Measurements from ENCODE around the gene CDH22. TPM values are rescaled to one million over a fixed set of nuclear protein-coding genes. Genes with fewer than 3 reads are reported as not detected.

Gene CDH22
- total and polyA plus RNA-seq, 10 donors: not detected

DNA sequence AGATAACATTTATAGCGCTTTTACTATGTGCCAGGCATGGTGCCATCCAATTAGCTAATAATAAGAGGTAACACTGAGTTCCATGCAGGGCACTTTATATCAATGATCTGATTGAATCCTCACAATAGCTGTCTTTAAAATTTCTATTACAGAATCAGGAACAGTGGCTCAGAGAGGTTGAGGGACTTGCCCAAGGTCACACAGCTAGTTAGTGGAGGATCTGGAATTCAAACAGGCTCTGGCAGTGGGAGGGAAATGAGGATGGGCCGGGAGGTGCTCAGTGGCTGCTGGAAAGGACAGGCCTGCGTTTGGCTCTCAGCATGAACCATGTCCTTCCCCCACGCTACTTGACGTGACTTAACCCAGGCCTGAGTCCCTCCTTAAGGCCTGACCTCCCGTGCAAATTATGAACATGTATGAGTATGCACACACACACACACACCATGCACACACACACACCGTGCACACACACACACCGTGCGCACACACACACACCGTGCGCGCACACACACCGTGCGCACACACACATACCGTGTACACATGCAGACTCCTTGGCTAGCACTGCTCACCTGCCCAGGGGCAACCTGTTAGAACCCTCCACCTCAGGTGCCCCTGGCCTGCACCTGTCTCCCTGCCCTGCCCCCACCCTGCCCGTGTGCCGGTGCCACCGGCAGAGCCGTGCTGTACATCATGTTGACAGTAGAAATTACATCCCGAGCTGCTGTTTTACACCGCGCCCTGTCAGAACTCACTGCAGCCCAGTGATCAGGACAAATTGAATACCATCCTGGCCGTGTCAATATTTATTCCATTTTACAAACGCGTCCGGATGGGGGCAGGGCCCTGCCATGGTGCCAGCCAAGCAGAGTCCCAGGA, 43.7 kb downstream of the CDH22 start:
- peaks cover 0 to 69% (median 3%) of the 10 kb centered on the region in 7 donors for H3K27me3 ChIP-seq (replicated peaks in 1 of 7)
- no peaks in the 10 kb centered on the region for H3K9me3 ChIP-seq
- no peaks in the 10 kb centered on the region for H3K36me3 ChIP-seq
- intact Hi-C loops (cut with DNase I; ENCODE audit: low total_unique reads): no loop called here
- no peaks in the 10 kb centered on the region for H3K4me1 ChIP-seq
- WGBS, 5 donors: 79 to 88% (median 87%) methylated on average over 26 of the region's 26 CpGs
- no peak overlapping the region for H3K4me3 ChIP-seq
- TF ChIP-seq POLR2A (IDR thresholded peaks at IDR 0.05) (no peak), POLR2AphosphoS5 (IDR thresholded peaks at IDR 0.05) (no peak), CTCF (IDR thresholded peaks at IDR 0.05 in 8 of 11, conservative IDR thresholded peaks at IDR 0.05 in 3 of 11) (no peak)
- no peak for DNase-seq
- no peak overlapping the region for H3K27ac ChIP-seq

DNA sequence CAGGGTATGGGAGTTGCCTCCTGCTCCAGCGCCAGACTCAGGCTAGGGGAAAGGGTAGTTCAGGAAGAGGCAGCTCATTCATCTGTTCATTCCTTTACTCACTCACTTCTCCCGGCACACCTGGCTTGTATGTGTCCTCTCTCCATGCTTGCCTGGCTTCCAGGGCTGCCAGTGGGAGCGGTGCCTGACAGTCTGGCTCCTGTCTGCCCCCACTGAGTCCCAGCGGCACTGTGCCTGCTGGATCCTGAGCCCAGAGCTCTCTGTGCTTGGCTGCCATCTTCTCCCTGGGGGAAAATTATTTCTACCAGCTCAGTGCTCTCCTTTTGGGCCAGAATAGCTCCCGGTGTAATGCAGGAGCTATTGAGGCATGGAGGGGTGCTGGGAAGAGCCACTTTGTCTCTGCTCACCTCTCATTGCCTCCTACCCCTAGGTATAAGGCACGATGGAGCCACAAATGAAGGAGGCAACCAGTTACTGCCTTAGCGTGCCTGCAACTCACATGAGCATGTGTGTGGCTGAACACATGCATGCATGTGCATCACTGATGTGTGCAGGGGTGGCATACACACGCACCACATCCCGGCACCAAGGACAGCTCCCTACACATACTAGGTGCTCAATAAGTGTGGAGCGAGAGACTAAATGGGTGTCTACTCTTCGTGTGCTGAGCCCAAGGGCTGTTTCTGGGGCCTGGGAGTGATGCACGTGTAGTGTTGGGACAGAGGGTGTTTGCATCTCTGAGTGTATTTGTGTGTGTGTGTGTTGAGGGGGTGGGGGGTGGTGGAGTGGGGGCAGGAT, 46.6 kb downstream of the CDH22 start:
- Histone ChIP-seq H3K36me3 (no peaks in the 10 kb centered on the region), H3K4me1 (peaks cover 0 to 7% (median 0%) of the 10 kb centered on the region in 6 donors), H3K9me3 (no peaks in the 10 kb centered on the region), H3K27me3 (replicated peaks in 1 of 7) (peaks cover 0 to 69% (median 8%) of the 10 kb centered on the region in 7 donors), H3K27ac (no peak overlapping the region), H3K4me3 (no peak overlapping the region)
- TF ChIP-seq CTCF (IDR thresholded peaks at IDR 0.05 in 8 of 11, conservative IDR thresholded peaks at IDR 0.05 in 3 of 11) (no peak), POLR2AphosphoS5 (IDR thresholded peaks at IDR 0.05) (no peak), POLR2A (IDR thresholded peaks at IDR 0.05) (no peak)
- 75 to 85% (median 80%) methylated on average over 12 of the region's 12 CpGs for WGBS, 5 donors
- intact Hi-C loops (cut with DNase I; ENCODE audit: low total_unique reads): no loop called here
- DNase-seq: no peak

- no peaks in the 10 kb centered on the region for H3K9me3 ChIP-seq
- no peak overlapping the region for H3K4me3 ChIP-seq
- peaks cover 0 to 14% (median 0%) of the 10 kb centered on the region in 6 donors for H3K4me1 ChIP-seq
- H3K36me3 ChIP-seq: no peaks in the 10 kb centered on the region
- H3K27me3 ChIP-seq (replicated peaks in 1 of 7): peaks cover 0 to 73% (median 8%) of the 10 kb centered on the region in 7 donors
- no peak for DNase-seq
- H3K27ac ChIP-seq: no peak overlapping the region
- 61 to 90% (median 79%) methylated on average over 1 of the region's 1 CpG for WGBS, 5 donors
- intact Hi-C loops (cut with DNase I; ENCODE audit: low total_unique reads): no loop called here
- TF ChIP-seq POLR2A (IDR thresholded peaks at IDR 0.05): no peak
- TF ChIP-seq CTCF (IDR thresholded peaks at IDR 0.05 in 8 of 11, conservative IDR thresholded peaks at IDR 0.05 in 3 of 11): no peak
- no peak for TF ChIP-seq POLR2AphosphoS5 (IDR thresholded peaks at IDR 0.05)
These were observed 47.3 kb downstream of the CDH22 start for GRCh38 chr20:46260936-46261454.

All from spleen (tissue), 11 donors.